GM13976 (cell line): ENCODE results near the gene TNRC6C.
A peak's percentile ranks its signal among the peaks of the same experiment; 100 is the strongest.

Experiments used
- DNase-seq: peaks from one replicate; pipeline ENCODE4 v3.0.0; 2012; ENCODE audit warnings: low spot score
- CTCF ChIP-seq: IDR thresholded peaks from 2 replicates; pipeline ENCODE4 v1.5.1; 2012; ENCODE audit warnings: borderline replicate concordance, mild to moderate bottlenecking; ENCODE audit not compliant: insufficient read depth; ENCODE audit errors: extremely low read depth, missing control alignments, control extremely low read depth
- in situ Hi-C: fragments of 300-500 bp; cut with MboI; formaldehyde crosslinking; loops from one replicate; pipeline ENCODE4 v1.12.0; 2022; ENCODE audit warnings: low sequenced_read_pairs, mixed read lengths, inconsistent platforms; ENCODE audit not compliant: unreplicated experiment

Gene TNRC6C

GRCh38 chr17:78144736-78145641, 186.5 kb downstream of the TNRC6C start:
- no peak for TF ChIP-seq CTCF
- no peak for DNase-seq
- in situ Hi-C loops = no loop called here

- in situ Hi-C loops = no loop called here
- no peak for TF ChIP-seq CTCF
- DNase-seq = no peak
These were observed 188.0 kb downstream of the TNRC6C start for GRCh38 chr17:78146471-78146869.

GRCh38 chr17:78146881-78147280, 188.4 kb downstream of the TNRC6C start:
- no peak for TF ChIP-seq CTCF
- in situ Hi-C loops = no loop called here
- no peak for DNase-seq

- TF ChIP-seq CTCF = no peak
- in situ Hi-C loops = no loop called here
- peak; percentile 68 for DNase-seq
These were observed 189.0 kb downstream of the TNRC6C start for GRCh38 chr17:78147315-78147998.

GRCh38 chr17:78148286-78149016, 189.9 kb downstream of the TNRC6C start:
- TF ChIP-seq CTCF = no peak
- no peak for DNase-seq
- in situ Hi-C loops = no loop called here

- in situ Hi-C loops = no loop called here
- no peak for TF ChIP-seq CTCF
- no peak for DNase-seq
These were observed 193.1 kb downstream of the TNRC6C start for GRCh38 chr17:78151514-78152008.
